Astrocyte (in vitro differentiated cells and primary cell): ENCODE results near the gene ZNF716. TPM values are rescaled to one million over a fixed set of nuclear protein-coding genes. Genes with fewer than 3 reads are reported as not detected.

Source experiments
- DNase-seq: peaks from one replicate; pipeline ENCODE4 v3.0.0-alpha.2; 2010; ENCODE audit warnings: low read depth
- FAIRE-seq: peaks from 2 replicates; lab custom pipeline; 2011; peaks lifted over from hg19 to GRCh38; lab: Jason Lieb, UNC
- H2AFZ ChIP-seq: 2 replicates; pipeline ENCODE4 v1.6.0; 2012; ENCODE audit warnings: low read depth, low read length, inconsistent platforms
- H3K27ac ChIP-seq: 2 replicates; pipeline ENCODE4 v1.5.1; 2011; ENCODE audit warnings: low read depth, low read length, inconsistent platforms
- H3K27me3 ChIP-seq: 2 replicates; pipeline ENCODE4 v1.6.0; 2011; ENCODE audit warnings: low read length, inconsistent platforms; ENCODE audit not compliant: insufficient read depth
- H3K36me3 ChIP-seq: 2 replicates; pipeline ENCODE4 v1.5.1; 2011; ENCODE audit warnings: low read length, inconsistent platforms; ENCODE audit not compliant: insufficient read depth
- H3K4me1 ChIP-seq: 2 replicates; pipeline ENCODE4 v1.5.1; 2011; ENCODE audit warnings: low read length, inconsistent platforms; ENCODE audit not compliant: insufficient read depth
- H3K4me2 ChIP-seq: 2 replicates; pipeline ENCODE4 v1.6.0; 2012; ENCODE audit warnings: low read length, inconsistent platforms
- H3K4me3 ChIP-seq: 2 replicates; pipeline ENCODE4 v1.5.1; 2011; ENCODE audit warnings: low read depth, mild to moderate bottlenecking, low read length, inconsistent platforms; ENCODE audit not compliant: insufficient read depth
- H3K79me2 ChIP-seq: 2 replicates; pipeline ENCODE4 v1.6.0; 2012; ENCODE audit warnings: mild to moderate bottlenecking, low read length, inconsistent platforms; ENCODE audit not compliant: insufficient read depth
- H3K9ac ChIP-seq: 2 replicates; pipeline ENCODE4 v1.6.0; 2012; ENCODE audit warnings: mild to moderate bottlenecking, low read length, inconsistent platforms
- H3K9me3 ChIP-seq: 2 replicates; pipeline ENCODE4 v1.5.1; 2012; ENCODE audit warnings: low read depth, mild to moderate bottlenecking, low read length, inconsistent platforms; ENCODE audit not compliant: insufficient read depth
- H4K20me1 ChIP-seq: 2 replicates; pipeline ENCODE4 v1.6.0; 2012; ENCODE audit warnings: low read length, inconsistent platforms; ENCODE audit not compliant: insufficient read depth
- H3K27ac Mint-ChIP-seq: one replicate; pipeline ENCODE4 v1.8.0; 2021; ENCODE audit warnings: mild to moderate bottlenecking, mixed read lengths; ENCODE audit not compliant: unreplicated experiment
- H3K27me3 Mint-ChIP-seq: one replicate; pipeline ENCODE4 v1.8.0; 2021; ENCODE audit warnings: low read depth, mixed read lengths; ENCODE audit not compliant: unreplicated experiment
- H3K36me3 Mint-ChIP-seq: one replicate; pipeline ENCODE4 v1.8.0; 2021; ENCODE audit warnings: low read depth, mixed read lengths; ENCODE audit not compliant: unreplicated experiment
- H3K4me1 Mint-ChIP-seq: one replicate; pipeline ENCODE4 v1.8.0; 2021; ENCODE audit warnings: low read depth, mixed read lengths; ENCODE audit not compliant: unreplicated experiment
- H3K4me3 Mint-ChIP-seq: one replicate; pipeline ENCODE4 v1.8.0; 2021; ENCODE audit warnings: mild to moderate bottlenecking, moderate library complexity, mixed read lengths; ENCODE audit not compliant: unreplicated experiment
- H3K9me3 Mint-ChIP-seq: one replicate; pipeline ENCODE4 v1.8.0; 2021; ENCODE audit warnings: mild to moderate bottlenecking, mixed read lengths; ENCODE audit not compliant: unreplicated experiment
- EZH2 ChIP-seq: IDR thresholded peaks from 2 replicates; pipeline ENCODE4 v1.6.1; 2012; ENCODE audit warnings: mild to moderate bottlenecking, low read length, inconsistent platforms; ENCODE audit not compliant: insufficient read depth
- total RNA-seq: library from RNA; stranded (reverse); gene quantifications from 2 replicates; pipeline ENCODE4 v1.2.1, GENCODE V29; 2021
- TF ChIP-seq, protein P1 (sequence below): IDR thresholded peaks from 2 replicates; pipeline ENCODE4 v1.5.1; 2011; ENCODE audit warnings: low read depth, mild to moderate bottlenecking, inconsistent platforms, low read length, moderate library complexity; ENCODE audit not compliant: insufficient read depth

ZNF716 gene
- total RNA-seq, 1 donor from 2014 or later = not detected

DNA sequence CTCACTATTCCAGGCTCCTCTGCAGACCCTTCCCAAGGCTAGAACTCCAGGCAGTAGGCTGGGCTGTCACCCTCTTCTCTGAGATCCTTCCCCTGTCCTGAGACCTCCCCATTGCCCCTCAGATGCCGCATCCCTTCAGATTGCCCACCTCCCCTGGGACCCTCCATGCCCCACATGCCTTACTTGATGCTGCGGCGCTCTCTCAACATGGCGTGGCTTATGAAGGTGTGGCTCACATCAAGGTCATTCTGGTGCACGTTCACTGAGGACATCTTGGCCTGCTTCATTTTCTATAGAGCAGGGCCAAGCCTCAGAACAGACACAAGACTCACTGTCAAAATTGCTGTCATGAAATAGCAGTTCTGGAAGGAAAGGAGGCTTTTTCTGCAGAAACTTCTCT lies 34.7 kb upstream of the ZNF716 start:
- Histone ChIP-seq H3K27ac (no peak overlapping the region), H3K4me2 (no peak overlapping the region), H3K9ac (no peak overlapping the region), H3K4me3 (no peak overlapping the region), H2AFZ (no peak overlapping the region), H3K27me3 (no peaks in the 10 kb centered on the region), H3K9me3 (peaks cover 20% of the 10 kb centered on the region), H3K36me3 (no peaks in the 10 kb centered on the region), H3K79me2 (no peaks in the 10 kb centered on the region), H3K4me1 (no peaks in the 10 kb centered on the region), H4K20me1 (no peaks in the 10 kb centered on the region)
- no peak for DNase-seq
- H3K27me3 Mint-ChIP-seq = no peaks in the 10 kb centered on the region
- TF ChIP-seq EZH2 = no peak
- TF ChIP-seq, protein P1, sequence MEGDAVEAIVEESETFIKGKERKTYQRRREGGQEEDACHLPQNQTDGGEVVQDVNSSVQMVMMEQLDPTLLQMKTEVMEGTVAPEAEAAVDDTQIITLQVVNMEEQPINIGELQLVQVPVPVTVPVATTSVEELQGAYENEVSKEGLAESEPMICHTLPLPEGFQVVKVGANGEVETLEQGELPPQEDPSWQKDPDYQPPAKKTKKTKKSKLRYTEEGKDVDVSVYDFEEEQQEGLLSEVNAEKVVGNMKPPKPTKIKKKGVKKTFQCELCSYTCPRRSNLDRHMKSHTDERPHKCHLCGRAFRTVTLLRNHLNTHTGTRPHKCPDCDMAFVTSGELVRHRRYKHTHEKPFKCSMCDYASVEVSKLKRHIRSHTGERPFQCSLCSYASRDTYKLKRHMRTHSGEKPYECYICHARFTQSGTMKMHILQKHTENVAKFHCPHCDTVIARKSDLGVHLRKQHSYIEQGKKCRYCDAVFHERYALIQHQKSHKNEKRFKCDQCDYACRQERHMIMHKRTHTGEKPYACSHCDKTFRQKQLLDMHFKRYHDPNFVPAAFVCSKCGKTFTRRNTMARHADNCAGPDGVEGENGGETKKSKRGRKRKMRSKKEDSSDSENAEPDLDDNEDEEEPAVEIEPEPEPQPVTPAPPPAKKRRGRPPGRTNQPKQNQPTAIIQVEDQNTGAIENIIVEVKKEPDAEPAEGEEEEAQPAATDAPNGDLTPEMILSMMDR = no peak
- H3K9me3 Mint-ChIP-seq = no peaks in the 10 kb centered on the region
- no peaks in the 10 kb centered on the region for H3K36me3 Mint-ChIP-seq
- no peak overlapping the region for H3K4me3 Mint-ChIP-seq
- FAIRE-seq = no peak
- H3K27ac Mint-ChIP-seq = no peak overlapping the region
- H3K4me1 Mint-ChIP-seq = no peaks in the 10 kb centered on the region

DNA sequence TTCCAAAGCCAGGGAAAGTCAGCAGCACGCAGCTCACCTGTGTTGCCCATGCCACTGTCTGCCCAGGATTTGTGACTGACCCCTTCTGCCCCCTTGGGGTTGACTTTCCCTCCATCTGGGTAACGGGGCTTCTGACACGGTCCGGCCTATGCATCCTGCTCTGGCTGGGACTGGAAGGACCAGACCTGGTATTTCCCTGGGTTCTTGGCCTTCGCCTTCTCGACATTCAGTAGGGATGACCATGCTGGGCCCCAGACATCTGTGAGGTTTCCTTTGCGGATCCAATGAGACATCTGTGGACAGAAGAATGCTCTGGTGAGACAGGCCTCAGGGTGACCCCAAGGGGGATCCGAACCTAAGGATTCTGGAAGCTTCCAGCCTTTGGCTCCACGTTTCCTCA lies 34.2 kb upstream of the ZNF716 start:
- H3K9ac ChIP-seq = no peak overlapping the region
- no peaks in the 10 kb centered on the region for H3K36me3 ChIP-seq
- H3K4me3 ChIP-seq = no peak overlapping the region
- Mint-ChIP-seq H3K4me1 (no peaks in the 10 kb centered on the region), H3K4me3 (no peak overlapping the region), H3K9me3 (no peaks in the 10 kb centered on the region), H3K27ac (no peak overlapping the region), H3K27me3 (no peaks in the 10 kb centered on the region), H3K36me3 (no peaks in the 10 kb centered on the region)
- peaks cover 20% of the 10 kb centered on the region for H3K9me3 ChIP-seq
- no peaks in the 10 kb centered on the region for H3K79me2 ChIP-seq
- no peak for DNase-seq
- no peak overlapping the region for H3K27ac ChIP-seq
- H3K27me3 ChIP-seq = no peaks in the 10 kb centered on the region
- TF ChIP-seq, protein P1 = no peak
- TF ChIP-seq EZH2 = no peak
- H3K4me1 ChIP-seq = no peaks in the 10 kb centered on the region
- H4K20me1 ChIP-seq = no peaks in the 10 kb centered on the region
- no peak overlapping the region for H3K4me2 ChIP-seq
- FAIRE-seq = no peak
- H2AFZ ChIP-seq = no peak overlapping the region

DNA sequence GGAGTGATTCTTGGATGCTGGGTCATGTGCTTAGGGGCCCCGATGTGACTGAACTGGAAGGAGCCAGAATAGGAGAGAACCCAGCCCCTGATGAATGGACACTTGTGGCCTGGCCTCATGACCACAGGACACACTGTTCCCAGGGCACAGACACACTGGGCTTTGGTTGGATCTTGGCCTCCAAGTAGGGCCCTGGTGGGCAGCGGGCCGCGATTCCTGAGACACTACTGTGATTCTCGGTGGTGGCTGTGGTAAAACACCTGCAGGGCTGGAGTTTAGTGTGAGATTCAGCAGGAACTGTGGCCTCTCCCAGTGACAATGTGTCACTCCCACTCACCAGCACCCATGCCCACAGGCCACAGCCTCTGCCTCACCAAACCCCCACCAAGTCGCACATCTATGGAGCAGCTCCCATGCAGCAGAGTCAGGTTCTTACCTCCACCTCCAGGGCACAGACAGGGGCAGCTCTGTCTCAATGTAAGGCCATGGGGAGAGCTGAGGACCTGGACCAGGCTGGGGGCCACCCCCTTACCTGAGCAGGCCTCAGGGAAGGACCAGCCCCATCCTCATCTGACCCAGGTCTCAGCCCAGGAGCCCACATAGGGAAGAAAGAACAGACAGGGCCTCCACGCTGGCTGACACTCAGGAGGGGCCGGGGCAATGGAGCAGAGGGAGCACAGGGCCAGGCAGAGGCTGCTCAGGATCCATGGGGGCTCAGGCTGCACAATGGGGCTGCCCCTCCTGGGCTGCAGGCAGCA lies 33.2 kb upstream of the ZNF716 start:
- H4K20me1 ChIP-seq = no peaks in the 10 kb centered on the region
- no peak overlapping the region for H3K4me2 ChIP-seq
- Mint-ChIP-seq H3K36me3 (no peaks in the 10 kb centered on the region), H3K27me3 (no peaks in the 10 kb centered on the region), H3K4me3 (no peak overlapping the region), H3K9me3 (no peaks in the 10 kb centered on the region), H3K4me1 (no peaks in the 10 kb centered on the region), H3K27ac (no peak overlapping the region)
- H3K9ac ChIP-seq = no peak overlapping the region
- FAIRE-seq (no peak), DNase-seq (no peak)
- no peak for TF ChIP-seq EZH2
- TF ChIP-seq, protein P1 = no peak
- H3K9me3 ChIP-seq = peaks cover 16% of the 10 kb centered on the region
- no peaks in the 10 kb centered on the region for H3K27me3 ChIP-seq
- H3K27ac ChIP-seq = no peak overlapping the region
- H3K4me3 ChIP-seq = no peak overlapping the region
- H3K4me1 ChIP-seq = no peaks in the 10 kb centered on the region
- H2AFZ ChIP-seq = no peak overlapping the region
- no peaks in the 10 kb centered on the region for H3K36me3 ChIP-seq
- no peaks in the 10 kb centered on the region for H3K79me2 ChIP-seq
